GM04503 (cell line): ENCODE data around the gene TBC1D23.
"Not testable (repeated sequence)": the region's sequence is repeated elsewhere in the genome, so short reads cannot be mapped to it uniquely, and the experiment has no call there.

Experiments used
- DNase-seq: peaks from one replicate; pipeline ENCODE4 v3.0.0-alpha.2; 2012; ENCODE audit warnings: low read depth

TBC1D23 gene

GRCh38 chr3:100260685-100261484 is at the start of gene TBC1D23:
Gene TBC1D23 (plus strand): TSS chr3:100260992. CDS start chr3:100261019, 27 bp downstream.
- DNase-seq: peak; percentile 99

- no peak for DNase-seq
These were observed 46.8 kb upstream of the TBC1D23 start for GRCh38 chr3:100213891-100214573.

- no peak for DNase-seq
These were observed 46.2 kb upstream of the TBC1D23 start for GRCh38 chr3:100214574-100214964.

- no peak for DNase-seq
These were observed 44.1 kb upstream of the TBC1D23 start for GRCh38 chr3:100216713-100217112.

GRCh38 chr3:100221159-100221558 is 39.6 kb upstream of the TBC1D23 start:
- no peak for DNase-seq

- DNase-seq: no peak
These were observed 35.6 kb upstream of the TBC1D23 start for GRCh38 chr3:100225193-100225592.

GRCh38 chr3:100225883-100226282 is 34.9 kb upstream of the TBC1D23 start:
- no peak for DNase-seq

- DNase-seq: peak; percentile 68
These were observed 33.9 kb upstream of the TBC1D23 start for GRCh38 chr3:100226712-100227429.

- DNase-seq: no peak
These were observed 33.3 kb upstream of the TBC1D23 start for GRCh38 chr3:100227511-100227921.

GRCh38 chr3:100228247-100228646 is 32.5 kb upstream of the TBC1D23 start:
- no peak for DNase-seq

GRCh38 chr3:100229188-100229587 is 31.6 kb upstream of the TBC1D23 start:
- not testable (repeated sequence) for DNase-seq

- no peak for DNase-seq
These were observed 30.1 kb upstream of the TBC1D23 start for GRCh38 chr3:100230710-100231109.

GRCh38 chr3:100231668-100232067 is 29.1 kb upstream of the TBC1D23 start:
- no peak for DNase-seq

- DNase-seq: no peak
These were observed 26.4 kb upstream of the TBC1D23 start for GRCh38 chr3:100234364-100234763.

GRCh38 chr3:100238599-100238998 is 22.2 kb upstream of the TBC1D23 start:
- DNase-seq: no peak

- DNase-seq: not testable (repeated sequence)
These were observed 18.3 kb upstream of the TBC1D23 start for GRCh38 chr3:100242471-100242870.

- DNase-seq: no peak
These were observed 16.5 kb upstream of the TBC1D23 start for GRCh38 chr3:100244264-100244663.

- no peak for DNase-seq
These were observed 15.7 kb upstream of the TBC1D23 start for GRCh38 chr3:100245136-100245535.

- no peak for DNase-seq
These were observed 14.9 kb upstream of the TBC1D23 start for GRCh38 chr3:100245927-100246326.

GRCh38 chr3:100246999-100247398 is 13.8 kb upstream of the TBC1D23 start:
- no peak for DNase-seq

GRCh38 chr3:100252001-100252400 is 8.8 kb upstream of the TBC1D23 start:
- no peak for DNase-seq

GRCh38 chr3:100254168-100254777 is 6.5 kb upstream of the TBC1D23 start:
- DNase-seq: no peak
